ENCODE data around the gene ZNF48.

The ZNF48 gene

GRCh38 chr16:30377812-30378235 is 17.4 kb upstream of the ZNF48 start:
- TF ChIP-seq CTCF (IDR thresholded peaks at IDR 0.05; ENCODE audit: low read depth, low read length, missing control alignments), result no peak
- peak overlapping the region; percentile 57 for H3K4me3 ChIP-seq (ENCODE audit: low read depth, low read length)
- in situ Hi-C loops (cut with HindIII; ENCODE audit: low pct_ligation_motif_present, low sequenced_read_pairs), result no loop called here
- no peaks in the 10 kb centered on the region for H3K27me3 ChIP-seq (replicated peaks)
- H3K27ac ChIP-seq, result peak overlapping the region; percentile 97
- DNase-seq, result peak; percentile 82
- no peaks in the 10 kb centered on the region for H3K36me3 ChIP-seq (replicated peaks)

GRCh38 chr16:30378236-30379157 is 16.7 kb upstream of the ZNF48 start:
- DNase-seq, result peak; percentile 97
- peak overlapping the region; percentile 79 for H3K4me3 ChIP-seq (ENCODE audit: low read depth, low read length)
- peak; percentile 56 for TF ChIP-seq CTCF (IDR thresholded peaks at IDR 0.05; ENCODE audit: low read depth, low read length, missing control alignments)

GRCh38 chr16:30379158-30379783 is 15.9 kb upstream of the ZNF48 start:
- Histone ChIP-seq H3K27me3 (replicated peaks) (no peaks in the 10 kb centered on the region), H3K4me3 (ENCODE audit: low read depth, low read length) (peak overlapping the region; percentile 79), H3K27ac (no peak overlapping the region), H3K36me3 (replicated peaks) (no peaks in the 10 kb centered on the region)
- no peak for TF ChIP-seq CTCF (IDR thresholded peaks at IDR 0.05; ENCODE audit: low read depth, low read length, missing control alignments)
- DNase-seq, result no peak
- in situ Hi-C loops (cut with HindIII; ENCODE audit: low pct_ligation_motif_present, low sequenced_read_pairs), result no loop called here

More at GRCh38 chr16:30378236-30379157, 16.7 kb upstream of the ZNF48 start:
- no peaks in the 10 kb centered on the region for H3K36me3 ChIP-seq (replicated peaks)
- in situ Hi-C loops (cut with HindIII; ENCODE audit: low pct_ligation_motif_present, low sequenced_read_pairs), result no loop called here
- no peaks in the 10 kb centered on the region for H3K27me3 ChIP-seq (replicated peaks)
- H3K27ac ChIP-seq, result peak overlapping the region; percentile 97

DNA sequence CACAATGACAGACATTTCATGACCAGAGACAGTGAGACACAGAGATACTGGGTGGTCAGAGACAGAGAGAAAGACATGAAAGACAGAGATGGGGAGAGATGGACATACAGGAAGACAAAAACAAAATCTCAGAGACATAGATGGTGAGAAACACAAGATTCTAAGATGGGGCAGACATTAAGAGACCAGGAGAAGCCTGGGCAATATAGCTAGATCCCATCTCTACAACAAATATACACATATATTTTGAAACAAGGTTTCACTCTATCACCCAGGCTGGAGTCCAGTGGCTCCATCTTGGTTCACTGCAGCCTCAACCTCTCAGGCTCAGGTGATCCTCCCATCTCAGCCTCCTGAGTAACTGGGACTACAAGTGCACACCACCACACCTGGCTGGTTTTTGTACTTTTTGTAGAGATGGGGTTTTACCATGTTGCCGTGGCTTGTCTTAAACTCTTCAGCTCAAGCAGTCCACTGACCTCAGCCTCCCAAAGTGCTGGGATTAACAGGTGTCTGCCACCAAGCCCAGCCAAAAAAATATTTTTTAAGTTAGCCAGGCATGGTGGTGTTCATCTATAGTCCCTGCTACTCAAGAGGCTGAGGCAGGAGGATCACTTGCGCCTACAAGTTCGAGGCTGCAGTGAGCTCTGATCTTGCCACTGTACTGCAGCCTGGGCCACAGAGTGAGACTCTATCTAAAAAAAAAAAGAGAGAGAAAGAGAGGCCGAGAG is 15.0 kb upstream of the ZNF48 start:
- TF ChIP-seq CTCF (IDR thresholded peaks at IDR 0.05; ENCODE audit: low read depth, low read length, missing control alignments), result no peak
- no peaks in the 10 kb centered on the region for H3K27me3 ChIP-seq (replicated peaks)
- H3K4me3 ChIP-seq (ENCODE audit: low read depth, low read length), result no peak overlapping the region
- no peaks in the 10 kb centered on the region for H3K36me3 ChIP-seq (replicated peaks)
- in situ Hi-C loops (cut with HindIII; ENCODE audit: low pct_ligation_motif_present, low sequenced_read_pairs), result no loop called here
- no peak overlapping the region for H3K27ac ChIP-seq
- no peak for DNase-seq

DNA sequence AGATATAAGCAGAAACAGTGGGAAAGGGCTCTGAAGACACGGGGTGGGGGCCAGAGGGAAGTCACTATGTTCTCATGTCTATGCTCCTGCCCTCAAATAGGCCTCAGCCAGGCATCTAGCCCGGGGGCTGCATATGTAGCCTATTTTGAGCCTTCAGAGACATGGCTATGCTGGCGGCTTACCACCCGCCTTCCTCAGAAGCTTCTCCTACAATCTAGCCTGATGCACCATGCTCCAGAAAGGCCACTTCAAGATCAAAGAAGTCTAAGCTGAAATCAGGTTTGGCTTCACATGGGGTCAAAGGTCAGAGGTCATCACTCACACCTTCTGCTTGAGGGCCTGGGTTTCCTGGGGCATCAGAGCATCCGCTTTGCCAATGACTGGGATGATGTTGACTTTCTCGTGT is 14.4 kb upstream of the ZNF48 start:
- H3K27ac ChIP-seq, result no peak overlapping the region

More for the DNA sequence above, 14.4 kb upstream of the ZNF48 start:
- no peaks in the 10 kb centered on the region for H3K27me3 ChIP-seq (replicated peaks)
- no peaks in the 10 kb centered on the region for H3K36me3 ChIP-seq (replicated peaks)
- H3K4me3 ChIP-seq (ENCODE audit: low read depth, low read length), result no peak overlapping the region
- TF ChIP-seq CTCF (IDR thresholded peaks at IDR 0.05; ENCODE audit: low read depth, low read length, missing control alignments), result no peak
- in situ Hi-C loops (cut with HindIII; ENCODE audit: low pct_ligation_motif_present, low sequenced_read_pairs), result no loop called here
- no peak for DNase-seq
